HepG2 (cell line): Measurements from ENCODE around the gene ANKRD65. TPM values are rescaled to one million over a fixed set of nuclear protein-coding genes. Genes with fewer than 3 reads are reported as not detected.
A peak's percentile ranks its signal among the peaks of the same experiment; 100 is the strongest.

Experiments
- ELF4 ChIP-seq: sonication (generic); formaldehyde crosslinking; IDR thresholded peaks from 2 replicates; pipeline ENCODE4 v1.5.0; 2020; ENCODE audit warnings: missing genetic modification reagents, mild to moderate bottlenecking, moderate library complexity, borderline replicate concordance
- FOXA1 ChIP-seq, 2 experiments: fragments of 450-650 bp in 1 of 2; sonication (generic) in 1 of 2; formaldehyde crosslinking in 1 of 2; IDR thresholded peaks; 2 replicates each; pipeline versions ENCODE4 v1.4.0 to v1.6.1; 2016 to 2020; ENCODE audit warnings: missing genetic modification reagents in 1 of 2
- HDAC1 ChIP-seq: sonication (generic); formaldehyde crosslinking; IDR thresholded peaks from 2 replicates; pipeline ENCODE4 v1.5.1; 2020; ENCODE audit warnings: mild to moderate bottlenecking, missing genetic modification reagents
- KAT8 ChIP-seq: IDR thresholded peaks from 2 replicates; pipeline ENCODE4 v1.6.1; 2016; ENCODE audit warnings: missing genetic modification reagents, missing compliant biosample characterization
- NCOA1 ChIP-seq: sonication (generic); formaldehyde crosslinking; IDR thresholded peaks from 2 replicates; pipeline ENCODE4 v1.9.0; 2021; ENCODE audit warnings: missing genetic modification reagents
- NFKBIZ ChIP-seq: IDR thresholded peaks from 2 replicates; pipeline ENCODE4 v1.6.1; 2018; ENCODE audit warnings: missing genetic modification reagents, missing compliant biosample characterization
- SCMH1 ChIP-seq: sonication (generic); formaldehyde crosslinking; IDR thresholded peaks from 2 replicates; pipeline ENCODE4 v1.9.0; 2021; ENCODE audit warnings: missing genetic modification reagents, mild to moderate bottlenecking, borderline replicate concordance
- ZNF331 ChIP-seq: sonication (generic); formaldehyde crosslinking; IDR thresholded peaks from 2 replicates; pipeline ENCODE4 v1.4.0; 2020; ENCODE audit warnings: missing genetic modification reagents
- ZNF713 ChIP-seq: sonication (generic); formaldehyde crosslinking; IDR thresholded peaks from 2 replicates; pipeline ENCODE4 v1.4.0; 2020; ENCODE audit warnings: mild to moderate bottlenecking, missing genetic modification reagents
- ZNF839 ChIP-seq: sonication (generic); formaldehyde crosslinking; IDR thresholded peaks from 2 replicates; pipeline ENCODE4 v1.4.0; 2020; ENCODE audit warnings: missing genetic modification reagents, mild to moderate bottlenecking, borderline replicate concordance
- polyA plus RNA-seq, 8 experiments: library from polyadenylated mRNA; depleted of rRNA in 3 of 8; stranded (reverse) in 7 of 8; unstranded in 1 of 8; fragments of >200 nt; fragmentation: Illumina TruSeq in 4 of 8; extraction: Trizol in 4 of 8; gene quantifications; 2 replicates each; pipeline versions ENCODE4 v1.2.1 to v1.2.3, GENCODE V29; 2011 to 2016; ENCODE audit warnings: low read depth in 4 of 8, missing spikeins in 1 of 8, mixed read lengths in 1 of 8; ENCODE audit not compliant: insufficient read depth in 1 of 8
- total RNA-seq, 5 experiments: library from RNA; depleted of rRNA; stranded (reverse); fragments of >200 nt; fragmentation: Illumina TruSeq; extraction: Trizol; gene quantifications; 2 replicates each; pipeline ENCODE4 v1.2.3, GENCODE V29; 2016; ENCODE audit warnings: low read depth in 1 of 5
- TF ChIP-seq, protein P1 (sequence below): sonication (generic); formaldehyde crosslinking; IDR thresholded peaks from 2 replicates; pipeline ENCODE4 v1.5.1; 2020; ENCODE audit warnings: mild to moderate bottlenecking, missing genetic modification reagents, moderate library complexity
- TF ChIP-seq, protein P2 (sequence below): sonication (generic); formaldehyde crosslinking; conservative IDR thresholded peaks from 2 replicates; pipeline ENCODE4 v1.4.0; 2020; ENCODE audit warnings: missing genetic modification reagents
- TF ChIP-seq, protein P3 (sequence below): sonication (generic); formaldehyde crosslinking; IDR thresholded peaks from 2 replicates; pipeline ENCODE4 v1.8.1; 2023; ENCODE audit warnings: mild to moderate bottlenecking, inconsistent platforms, moderate library complexity, missing genetic modification reagents, borderline replicate concordance
- TF ChIP-seq, protein P4 (sequence below): sonication (generic); formaldehyde crosslinking; IDR thresholded peaks from 2 replicates; pipeline ENCODE4 v1.4.0; 2020; ENCODE audit warnings: missing genetic modification reagents, borderline replicate concordance
- TF ChIP-seq, protein P5 (sequence below): IDR thresholded peaks from 2 replicates; pipeline ENCODE4 v1.6.1; 2016; ENCODE audit warnings: missing compliant biosample characterization, missing genetic modification reagents, borderline replicate concordance

The ANKRD65 gene
- total and polyA plus RNA-seq, 2 of the 13 experiments (the other 11 are each of a cell fraction or from before 2014, with no cell fraction given), result 12.1 to 30.1 TPM

DNA sequence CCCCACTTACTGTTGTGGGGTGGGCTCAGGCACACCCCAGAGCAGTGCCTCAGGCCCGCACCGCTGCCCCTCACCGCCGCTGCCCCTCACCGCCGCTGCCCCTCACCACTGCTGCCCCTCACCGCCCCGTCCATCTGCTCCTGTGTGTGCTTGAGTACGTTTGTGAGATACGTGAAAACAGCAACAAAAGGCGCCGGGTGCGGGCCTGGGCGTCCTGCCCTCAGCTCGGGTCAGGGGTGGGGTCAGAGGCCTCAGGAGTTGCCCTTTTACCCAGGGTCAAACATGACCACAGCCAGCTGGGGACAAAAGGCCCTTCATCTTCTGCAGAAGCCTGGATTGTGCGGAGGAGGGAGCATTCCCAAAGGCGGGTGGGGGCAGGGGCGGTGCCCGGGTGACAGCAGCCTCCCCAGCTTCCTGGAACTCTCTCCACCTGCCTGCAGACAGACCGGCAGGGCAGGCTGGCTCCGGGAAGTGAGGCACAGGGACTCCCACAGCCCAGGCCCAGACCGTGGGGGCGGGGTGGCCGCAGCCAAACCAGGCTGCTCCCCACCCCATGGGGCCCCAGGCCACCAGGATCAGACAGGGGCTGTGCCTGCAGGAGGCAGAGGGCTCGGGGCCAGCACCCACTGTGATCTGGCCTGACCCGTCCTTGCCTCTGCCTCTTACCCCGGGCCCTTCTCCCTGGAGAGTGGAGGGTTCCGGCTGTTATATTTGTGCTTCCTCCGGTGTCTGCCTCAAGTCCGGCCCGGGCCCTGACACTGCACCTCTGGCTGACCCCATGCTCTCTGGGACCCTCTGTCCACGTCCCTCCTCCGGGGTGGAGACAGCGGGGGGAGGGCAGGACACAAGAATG lies 12.1 kb upstream of the ANKRD65 start (continued):
- TF ChIP-seq, protein P1, sequence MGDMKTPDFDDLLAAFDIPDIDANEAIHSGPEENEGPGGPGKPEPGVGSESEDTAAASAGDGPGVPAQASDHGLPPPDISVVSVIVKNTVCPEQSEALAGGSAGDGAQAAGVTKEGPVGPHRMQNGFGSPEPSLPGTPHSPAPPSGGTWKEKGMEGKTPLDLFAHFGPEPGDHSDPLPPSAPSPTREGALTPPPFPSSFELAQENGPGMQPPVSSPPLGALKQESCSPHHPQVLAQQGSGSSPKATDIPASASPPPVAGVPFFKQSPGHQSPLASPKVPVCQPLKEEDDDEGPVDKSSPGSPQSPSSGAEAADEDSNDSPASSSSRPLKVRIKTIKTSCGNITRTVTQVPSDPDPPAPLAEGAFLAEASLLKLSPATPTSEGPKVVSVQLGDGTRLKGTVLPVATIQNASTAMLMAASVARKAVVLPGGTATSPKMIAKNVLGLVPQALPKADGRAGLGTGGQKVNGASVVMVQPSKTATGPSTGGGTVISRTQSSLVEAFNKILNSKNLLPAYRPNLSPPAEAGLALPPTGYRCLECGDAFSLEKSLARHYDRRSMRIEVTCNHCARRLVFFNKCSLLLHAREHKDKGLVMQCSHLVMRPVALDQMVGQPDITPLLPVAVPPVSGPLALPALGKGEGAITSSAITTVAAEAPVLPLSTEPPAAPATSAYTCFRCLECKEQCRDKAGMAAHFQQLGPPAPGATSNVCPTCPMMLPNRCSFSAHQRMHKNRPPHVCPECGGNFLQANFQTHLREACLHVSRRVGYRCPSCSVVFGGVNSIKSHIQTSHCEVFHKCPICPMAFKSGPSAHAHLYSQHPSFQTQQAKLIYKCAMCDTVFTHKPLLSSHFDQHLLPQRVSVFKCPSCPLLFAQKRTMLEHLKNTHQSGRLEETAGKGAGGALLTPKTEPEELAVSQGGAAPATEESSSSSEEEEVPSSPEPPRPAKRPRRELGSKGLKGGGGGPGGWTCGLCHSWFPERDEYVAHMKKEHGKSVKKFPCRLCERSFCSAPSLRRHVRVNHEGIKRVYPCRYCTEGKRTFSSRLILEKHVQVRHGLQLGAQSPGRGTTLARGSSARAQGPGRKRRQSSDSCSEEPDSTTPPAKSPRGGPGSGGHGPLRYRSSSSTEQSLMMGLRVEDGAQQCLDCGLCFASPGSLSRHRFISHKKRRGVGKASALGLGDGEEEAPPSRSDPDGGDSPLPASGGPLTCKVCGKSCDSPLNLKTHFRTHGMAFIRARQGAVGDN, result peak; percentile 86
- no peak for TF ChIP-seq NCOA1 (CRISPR knock-in tag)
- peak; percentile 92 for TF ChIP-seq ELF4 (CRISPR knock-in tag)
- TF ChIP-seq, protein P2, sequence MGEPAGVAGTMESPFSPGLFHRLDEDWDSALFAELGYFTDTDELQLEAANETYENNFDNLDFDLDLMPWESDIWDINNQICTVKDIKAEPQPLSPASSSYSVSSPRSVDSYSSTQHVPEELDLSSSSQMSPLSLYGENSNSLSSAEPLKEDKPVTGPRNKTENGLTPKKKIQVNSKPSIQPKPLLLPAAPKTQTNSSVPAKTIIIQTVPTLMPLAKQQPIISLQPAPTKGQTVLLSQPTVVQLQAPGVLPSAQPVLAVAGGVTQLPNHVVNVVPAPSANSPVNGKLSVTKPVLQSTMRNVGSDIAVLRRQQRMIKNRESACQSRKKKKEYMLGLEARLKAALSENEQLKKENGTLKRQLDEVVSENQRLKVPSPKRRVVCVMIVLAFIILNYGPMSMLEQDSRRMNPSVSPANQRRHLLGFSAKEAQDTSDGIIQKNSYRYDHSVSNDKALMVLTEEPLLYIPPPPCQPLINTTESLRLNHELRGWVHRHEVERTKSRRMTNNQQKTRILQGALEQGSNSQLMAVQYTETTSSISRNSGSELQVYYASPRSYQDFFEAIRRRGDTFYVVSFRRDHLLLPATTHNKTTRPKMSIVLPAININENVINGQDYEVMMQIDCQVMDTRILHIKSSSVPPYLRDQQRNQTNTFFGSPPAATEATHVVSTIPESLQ, result no peak
- TF ChIP-seq, protein P3, sequence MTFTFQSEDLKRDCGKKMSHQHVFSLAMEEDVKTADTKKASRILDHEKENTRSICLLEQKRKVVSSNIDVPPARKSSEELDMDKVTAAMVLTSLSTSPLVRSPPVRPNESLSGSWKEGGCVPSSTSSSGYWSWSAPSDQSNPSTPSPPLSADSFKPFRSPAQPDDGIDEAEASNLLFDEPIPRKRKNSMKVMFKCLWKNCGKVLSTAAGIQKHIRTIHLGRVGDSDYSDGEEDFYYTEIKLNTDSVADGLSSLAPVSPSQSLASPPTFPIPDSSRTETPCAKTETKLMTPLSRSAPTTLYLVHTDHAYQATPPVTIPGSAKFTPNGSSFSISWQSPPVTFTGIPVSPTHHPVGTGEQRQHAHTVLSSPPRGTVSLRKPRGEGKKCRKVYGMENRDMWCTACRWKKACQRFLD, result peak; percentile 18; the same call in 1 of the 2 replicates
- peak; percentile 97 for TF ChIP-seq NFKBIZ
- TF ChIP-seq ZNF713 (CRISPR knock-in tag), result peak; percentile 28; the same call in 1 of the 2 replicates
- no peak for TF ChIP-seq SCMH1
- TF ChIP-seq HDAC1 (CRISPR knock-in tag), result peak; percentile 86
- TF ChIP-seq, protein P4, sequence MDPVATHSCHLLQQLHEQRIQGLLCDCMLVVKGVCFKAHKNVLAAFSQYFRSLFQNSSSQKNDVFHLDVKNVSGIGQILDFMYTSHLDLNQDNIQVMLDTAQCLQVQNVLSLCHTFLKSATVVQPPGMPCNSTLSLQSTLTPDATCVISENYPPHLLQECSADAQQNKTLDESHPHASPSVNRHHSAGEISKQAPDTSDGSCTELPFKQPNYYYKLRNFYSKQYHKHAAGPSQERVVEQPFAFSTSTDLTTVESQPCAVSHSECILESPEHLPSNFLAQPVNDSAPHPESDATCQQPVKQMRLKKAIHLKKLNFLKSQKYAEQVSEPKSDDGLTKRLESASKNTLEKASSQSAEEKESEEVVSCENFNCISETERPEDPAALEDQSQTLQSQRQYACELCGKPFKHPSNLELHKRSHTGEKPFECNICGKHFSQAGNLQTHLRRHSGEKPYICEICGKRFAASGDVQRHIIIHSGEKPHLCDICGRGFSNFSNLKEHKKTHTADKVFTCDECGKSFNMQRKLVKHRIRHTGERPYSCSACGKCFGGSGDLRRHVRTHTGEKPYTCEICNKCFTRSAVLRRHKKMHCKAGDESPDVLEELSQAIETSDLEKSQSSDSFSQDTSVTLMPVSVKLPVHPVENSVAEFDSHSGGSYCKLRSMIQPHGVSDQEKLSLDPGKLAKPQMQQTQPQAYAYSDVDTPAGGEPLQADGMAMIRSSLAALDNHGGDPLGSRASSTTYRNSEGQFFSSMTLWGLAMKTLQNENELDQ, result no peak
- no peak for TF ChIP-seq FOXA1 (IDR thresholded peaks at IDR 0.05)
- TF ChIP-seq FOXA1 (CRISPR knock-in tag; IDR thresholded peaks at IDR 0.05), result no peak; the same call in 1 of the 2 replicates
- TF ChIP-seq KAT8, result peak; percentile 89
- no peak for TF ChIP-seq ZNF839 (CRISPR knock-in tag)
- TF ChIP-seq ZNF331 (CRISPR knock-in tag), result peak; percentile 91
- TF ChIP-seq, protein P5, sequence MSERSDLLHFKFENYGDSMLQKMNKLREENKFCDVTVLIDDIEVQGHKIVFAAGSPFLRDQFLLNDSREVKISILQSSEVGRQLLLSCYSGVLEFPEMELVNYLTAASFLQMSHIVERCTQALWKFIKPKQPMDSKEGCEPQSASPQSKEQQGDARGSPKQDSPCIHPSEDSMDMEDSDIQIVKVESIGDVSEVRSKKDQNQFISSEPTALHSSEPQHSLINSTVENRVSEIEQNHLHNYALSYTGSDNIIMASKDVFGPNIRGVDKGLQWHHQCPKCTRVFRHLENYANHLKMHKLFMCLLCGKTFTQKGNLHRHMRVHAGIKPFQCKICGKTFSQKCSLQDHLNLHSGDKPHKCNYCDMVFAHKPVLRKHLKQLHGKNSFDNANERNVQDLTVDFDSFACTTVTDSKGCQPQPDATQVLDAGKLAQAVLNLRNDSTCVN, result peak; percentile 83; the same call in 1 of the 2 replicates
